ENCODE results near the gene BCAT1. TPM values are rescaled to one million over a fixed set of nuclear protein-coding genes. Genes with fewer than 3 reads are reported as not detected.

Gene BCAT1
- total RNA-seq, 1 experiment from 2014 or later, result 183 TPM

DNA sequence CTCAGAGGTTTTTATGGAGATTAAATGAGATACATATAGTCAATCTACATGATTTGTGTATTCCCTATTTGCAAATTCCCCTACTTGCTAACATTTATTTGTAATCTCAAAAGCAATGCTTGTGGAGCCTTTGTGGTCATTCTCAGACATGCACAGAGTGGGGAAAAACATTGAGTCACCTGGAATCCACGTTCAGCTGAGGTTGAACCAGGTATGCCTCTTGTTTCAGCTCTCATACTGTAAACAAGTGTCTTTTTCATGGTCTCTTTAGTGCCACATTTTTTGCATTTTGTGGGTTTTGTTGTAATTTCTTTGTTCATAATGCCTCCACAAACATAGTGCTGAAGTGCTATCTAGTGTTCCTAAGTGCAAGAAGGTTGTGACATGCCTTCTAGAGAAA, 181.9 kb downstream of the BCAT1 start:
- H3K9ac ChIP-seq (ENCODE audit: low read length), result no peak overlapping the region
- DNase-seq, result no peak
- no peaks in the 10 kb centered on the region for H4K20me1 ChIP-seq (ENCODE audit: insufficient read depth, low read depth, low read length)
- no peak overlapping the region for H3K27ac ChIP-seq (ENCODE audit: low read length)
- no peaks in the 10 kb centered on the region for H3K9me3 ChIP-seq (ENCODE audit: low read length)
- no peaks in the 10 kb centered on the region for H3K36me3 ChIP-seq (ENCODE audit: insufficient read depth, low read length)
- no peaks in the 10 kb centered on the region for H3K9me2 ChIP-seq (replicated peaks; ENCODE audit: insufficient read depth, low read length)
- no peak overlapping the region for H3K4me2 ChIP-seq (ENCODE audit: low read depth, low read length, poor library complexity, severe bottlenecking)
- H3K27me3 ChIP-seq (ENCODE audit: low read length), result no peaks in the 10 kb centered on the region
- H3K4me1 ChIP-seq (ENCODE audit: low read length), result no peaks in the 10 kb centered on the region
- no peaks in the 10 kb centered on the region for H3K79me2 ChIP-seq (ENCODE audit: low read length)
- H2AFZ ChIP-seq (ENCODE audit: low read length), result no peak overlapping the region
- no peak overlapping the region for H3K4me3 ChIP-seq (ENCODE audit: low read length)

DNA sequence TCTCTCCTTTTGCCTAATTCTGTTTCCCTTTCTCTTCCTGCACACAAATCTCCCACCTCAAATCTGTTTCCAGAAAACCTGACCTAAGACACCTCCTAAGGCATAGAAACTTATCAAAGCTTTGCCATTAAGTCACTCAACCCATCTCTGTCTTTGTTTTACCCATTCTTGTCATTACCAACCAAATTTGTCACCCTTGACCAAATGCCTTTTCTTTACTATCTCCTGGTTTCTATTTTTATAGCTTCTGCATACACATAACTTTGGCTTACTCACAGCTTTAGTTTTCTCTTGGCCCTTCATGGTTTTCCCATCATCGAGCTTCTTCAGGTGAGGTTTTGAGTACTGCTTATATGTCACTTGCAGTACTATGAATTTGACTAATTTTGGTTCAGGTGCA, 184.2 kb downstream of the BCAT1 start:
- no peaks in the 10 kb centered on the region for H3K4me1 ChIP-seq (ENCODE audit: low read length)
- H3K9ac ChIP-seq (ENCODE audit: low read length), result no peak overlapping the region
- no peaks in the 10 kb centered on the region for H3K79me2 ChIP-seq (ENCODE audit: low read length)
- no peaks in the 10 kb centered on the region for H3K9me3 ChIP-seq (ENCODE audit: low read length)
- no peak overlapping the region for H3K27ac ChIP-seq (ENCODE audit: low read length)
- no peaks in the 10 kb centered on the region for H4K20me1 ChIP-seq (ENCODE audit: insufficient read depth, low read depth, low read length)
- H3K27me3 ChIP-seq (ENCODE audit: low read length), result no peaks in the 10 kb centered on the region
- no peak overlapping the region for H2AFZ ChIP-seq (ENCODE audit: low read length)
- H3K4me2 ChIP-seq (ENCODE audit: low read depth, low read length, poor library complexity, severe bottlenecking), result no peak overlapping the region
- H3K9me2 ChIP-seq (replicated peaks; ENCODE audit: insufficient read depth, low read length), result no peaks in the 10 kb centered on the region
- H3K36me3 ChIP-seq (ENCODE audit: insufficient read depth, low read length), result no peaks in the 10 kb centered on the region
- H3K4me3 ChIP-seq (ENCODE audit: low read length), result no peak overlapping the region
- DNase-seq, result no peak

DNA sequence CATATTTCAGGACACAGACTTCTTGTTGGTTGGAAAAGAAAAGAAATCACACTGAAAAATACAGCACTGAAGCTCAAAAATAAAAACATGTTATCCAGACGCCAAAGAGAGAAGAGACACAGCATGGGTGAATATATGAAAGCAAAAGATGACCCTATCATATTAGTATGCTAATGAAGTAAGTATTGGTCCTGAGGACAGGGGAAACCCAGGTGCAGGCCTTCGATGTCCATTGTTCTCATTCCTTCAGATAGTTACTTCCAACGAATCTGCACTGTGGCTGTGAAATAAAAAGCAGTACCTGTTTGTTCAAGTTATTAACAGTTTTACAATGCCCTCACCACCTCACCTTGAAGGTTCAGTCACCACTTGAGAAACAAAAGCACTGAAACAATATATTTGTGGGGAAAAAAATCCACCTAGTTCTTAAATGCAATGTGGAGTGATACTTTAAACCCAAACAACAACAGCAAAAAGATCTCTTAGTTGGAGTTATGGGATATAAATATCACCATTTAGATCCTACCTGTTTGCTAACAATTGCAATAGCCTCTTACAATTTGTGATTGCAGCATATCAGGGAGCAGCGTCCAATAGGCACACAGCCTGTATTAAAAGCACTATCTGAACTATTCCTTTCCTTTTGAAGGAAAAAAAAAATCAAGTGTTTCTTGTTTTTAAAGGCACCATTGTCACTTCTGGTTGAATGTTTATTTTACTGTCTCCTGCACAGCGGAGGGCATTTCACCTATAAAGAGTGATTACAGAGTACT, 188.1 kb downstream of the BCAT1 start:
- Histone ChIP-seq H4K20me1 (ENCODE audit: insufficient read depth, low read depth, low read length) (no peaks in the 10 kb centered on the region), H3K27me3 (ENCODE audit: low read length) (no peaks in the 10 kb centered on the region), H3K9me2 (replicated peaks; ENCODE audit: insufficient read depth, low read length) (no peaks in the 10 kb centered on the region), H3K4me3 (ENCODE audit: low read length) (no peak overlapping the region), H3K36me3 (ENCODE audit: insufficient read depth, low read length) (no peaks in the 10 kb centered on the region), H2AFZ (ENCODE audit: low read length) (no peak overlapping the region), H3K79me2 (ENCODE audit: low read length) (no peaks in the 10 kb centered on the region), H3K4me2 (ENCODE audit: low read depth, low read length, poor library complexity, severe bottlenecking) (no peak overlapping the region), H3K9ac (ENCODE audit: low read length) (no peak overlapping the region), H3K9me3 (ENCODE audit: low read length) (no peaks in the 10 kb centered on the region), H3K27ac (ENCODE audit: low read length) (no peak overlapping the region), H3K4me1 (ENCODE audit: low read length) (no peaks in the 10 kb centered on the region)
- DNase-seq, result no peak

DNA sequence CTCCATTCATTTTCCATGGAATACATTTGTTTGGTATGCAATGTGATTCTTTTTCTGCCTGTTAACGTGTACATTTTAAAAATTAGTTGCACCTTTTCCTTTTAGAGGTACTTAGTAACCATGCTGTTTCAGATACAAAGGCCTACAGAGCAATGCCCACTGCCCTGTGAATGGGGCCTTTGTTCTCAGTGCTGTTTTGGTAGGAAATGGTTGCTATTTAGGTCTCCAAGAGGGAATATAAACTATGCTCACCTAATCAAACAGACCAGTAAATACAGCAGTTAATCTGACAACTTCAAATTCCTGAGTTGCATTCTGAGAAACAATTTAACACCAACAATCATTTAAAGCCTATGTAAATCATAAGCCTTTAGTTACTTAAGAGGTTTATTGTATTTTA, 188.7 kb downstream of the BCAT1 start:
- DNase-seq, result no peak
- H3K27ac ChIP-seq (ENCODE audit: low read length), result no peak overlapping the region
- H4K20me1 ChIP-seq (ENCODE audit: insufficient read depth, low read depth, low read length), result no peaks in the 10 kb centered on the region
- no peaks in the 10 kb centered on the region for H3K9me3 ChIP-seq (ENCODE audit: low read length)
- H3K4me2 ChIP-seq (ENCODE audit: low read depth, low read length, poor library complexity, severe bottlenecking), result no peak overlapping the region
- no peaks in the 10 kb centered on the region for H3K9me2 ChIP-seq (replicated peaks; ENCODE audit: insufficient read depth, low read length)
- no peak overlapping the region for H2AFZ ChIP-seq (ENCODE audit: low read length)
- H3K4me3 ChIP-seq (ENCODE audit: low read length), result no peak overlapping the region
- H3K79me2 ChIP-seq (ENCODE audit: low read length), result no peaks in the 10 kb centered on the region
- H3K4me1 ChIP-seq (ENCODE audit: low read length), result no peaks in the 10 kb centered on the region
- no peaks in the 10 kb centered on the region for H3K36me3 ChIP-seq (ENCODE audit: insufficient read depth, low read length)
- H3K9ac ChIP-seq (ENCODE audit: low read length), result no peak overlapping the region
- H3K27me3 ChIP-seq (ENCODE audit: low read length), result no peaks in the 10 kb centered on the region

Other genes starting within 250 kb of the BCAT1 start
- gene DNAI7, start 246.1 kb upstream of the BCAT1 start, total RNA-seq (2014; rRNA removed; shearing (Covaris generic); ENCODE audit: low replicate concordance), result not detected in 2 replicates
- gene ETFRF1, start 246.1 kb upstream of the BCAT1 start, total RNA-seq (2014; rRNA removed; shearing (Covaris generic); ENCODE audit: low replicate concordance), result 4.9 and 18.3 TPM in 2 replicates

All from Karpas-422 (cell line).